GM12878 (cell line): ENCODE results near the gene PROSER2. TPM values are rescaled to one million over a fixed set of nuclear protein-coding genes. Genes with fewer than 3 reads are reported as not detected.

Source experiments
- ATAC-seq: fragments of 200-7000 bp; cut with Tn5 transposase; 3 replicates; pipeline ENCODE4 v1.9.1; 2020; ENCODE audit warnings: mild to moderate bottlenecking, moderate library complexity
- BruUV-seq: library from RNA; stranded (reverse); fragments of 400-500 nt; replicated peaks from 2 replicates; lab custom pipeline; 2021; lab: Mats Ljungman, UMichigan
- CTCF ChIA-PET: fragments of 300-600 bp; sonication (Branson Sonifier 250); formaldehyde crosslinking; extraction: SDS; loops from one replicate; lab custom pipeline; 2021; ENCODE audit warnings: inconsistent platforms; lab: Yijun Ruan, JAX
- POLR2A ChIA-PET: fragments of 350-600 bp; formaldehyde crosslinking; extraction: SDS; loops from one replicate; lab custom pipeline; 2021; ENCODE audit warnings: inconsistent platforms; lab: Charles Lee
- RAD21 ChIA-PET: fragments of 300-600 bp; sonication (Branson Sonifier 250); formaldehyde crosslinking; loops from one replicate; lab custom pipeline; 2023; ENCODE audit warnings: antibody characterized with exemption; ENCODE audit not compliant: unreplicated experiment; lab: Charles Lee
- SMC1A ChIA-PET: fragments of 300-600 bp; sonication (Branson Sonifier 250); formaldehyde crosslinking; loops from one replicate; lab custom pipeline; 2023; ENCODE audit not compliant: unreplicated experiment, uncharacterized antibody; lab: Charles Lee
- DNase-seq: peaks from one replicate; pipeline ENCODE4 v3.0.0-alpha.2; 2011; ENCODE audit warnings: low read depth, low spot score
- FAIRE-seq: peaks from 3 replicates; lab custom pipeline; 2011; peaks lifted over from hg19 to GRCh38; lab: Jason Lieb, UNC
- H2AFZ ChIP-seq: 2 replicates; pipeline ENCODE4 v1.6.0; 2011; ENCODE audit warnings: low read depth, low read length, control low read depth; ENCODE audit not compliant: control insufficient read depth
- H3K27ac ChIP-seq: 2 replicates; pipeline ENCODE4 v1.5.1; 2011; ENCODE audit warnings: control low read depth; ENCODE audit not compliant: control insufficient read depth, insufficient read depth
- H3K27me3 ChIP-seq, 2 experiments: replicated peaks in 1 of 2; 2 replicates each; pipeline versions ENCODE4 v1.6.0 to v1.6.1; 2011; ENCODE audit warnings: low read length in 1 of 2; ENCODE audit not compliant: control insufficient read depth in 2 of 2, insufficient read depth in 2 of 2
- H3K36me3 ChIP-seq, 2 experiments: 2 replicates each; pipeline ENCODE4 v1.5.1; 2011; ENCODE audit warnings: low read length in 1 of 2; ENCODE audit not compliant: control insufficient read depth in 2 of 2, insufficient read depth in 2 of 2
- H3K4me1 ChIP-seq: 2 replicates; pipeline ENCODE4 v1.6.1; 2011; ENCODE audit warnings: mild to moderate bottlenecking, low read length, moderate library complexity, mixed read lengths; ENCODE audit not compliant: control insufficient read depth, insufficient read depth
- H3K4me2 ChIP-seq: 2 replicates; pipeline ENCODE4 v1.6.0; 2011; ENCODE audit warnings: control low read depth; ENCODE audit not compliant: control insufficient read depth, insufficient read depth
- H3K4me3 ChIP-seq: fragments of 200-600 bp; sonication (generic); 2 replicates; pipeline ENCODE4 v1.5.1; 2016
- H3K79me2 ChIP-seq: 2 replicates; pipeline ENCODE4 v1.6.0; 2011; ENCODE audit warnings: low read length; ENCODE audit not compliant: control insufficient read depth, insufficient read depth
- H3K9ac ChIP-seq: 2 replicates; pipeline ENCODE4 v1.8.0; 2011; ENCODE audit warnings: low read length, control low read depth, mixed read lengths; ENCODE audit not compliant: control insufficient read depth, insufficient read depth
- H3K9me3 ChIP-seq: replicated peaks from 3 replicates; pipeline ENCODE4 v1.5.1; 2011; ENCODE audit warnings: mild to moderate bottlenecking, low read length; ENCODE audit not compliant: control insufficient read depth, insufficient read depth
- H4K20me1 ChIP-seq: 2 replicates; pipeline ENCODE4 v1.6.0; 2011; ENCODE audit not compliant: control insufficient read depth, insufficient read depth
- EGR1 ChIP-seq, 2 experiments: IDR thresholded peaks; 1 replicate in 1 of 2; 2 replicates in 1 of 2; pipeline ENCODE4 v1.6.1; 2011 to 2012; ENCODE audit warnings: low read depth in 2 of 2, low read length in 2 of 2, borderline replicate concordance in 1 of 2, mild to moderate bottlenecking in 1 of 2, moderate library complexity in 1 of 2
- NFYA ChIP-seq: IDR thresholded peaks from 2 replicates; pipeline ENCODE4 v1.6.1; 2011; ENCODE audit warnings: low read depth, mild to moderate bottlenecking, low read length, improper control_type of control experiment, borderline replicate concordance
- TCF3 ChIP-seq: IDR thresholded peaks from 2 replicates; pipeline ENCODE4 v1.6.1; 2012; ENCODE audit warnings: low read depth, mild to moderate bottlenecking, low read length, borderline replicate concordance; ENCODE audit not compliant: insufficient read depth
- WGBS: methylation state at CpG from one replicate; pipeline ENCODE4 v1.1.6; 2016; ENCODE audit warnings: low lambda C conversion rate; ENCODE audit not compliant: insufficient replicate concordance, insufficient coverage; ENCODE audit errors: missing lambda C conversion rate; 5-methylcytosine and 5-hydroxymethylcytosine counted together
- in situ Hi-C: fragments of 300-500 bp; cut with MboI; formaldehyde crosslinking; loops from 9 replicates; pipeline ENCODE4 v1.14.3; 2018; ENCODE audit warnings: mixed read lengths
- intact Hi-C: fragments of 100-400 bp; cut with micrococcal nuclease; formaldehyde crosslinking; loops from one replicate; pipeline ENCODE4 v1.14.2; 2022; ENCODE audit not compliant: unreplicated experiment
- polyA plus RNA-seq, 11 experiments: library from polyadenylated mRNA; depleted of rRNA in 4 of 11; unstranded in 6 of 11; stranded (reverse) in 5 of 11; fragments of >200 nt; fragmentation: Nextera tagmentation in 4 of 11; fragmentation: Illumina TruSeq in 1 of 11; extraction: Ambion mirVana in 4 of 11; extraction: Trizol in 1 of 11; gene quantifications; 1 replicate in 1 of 11; 2 replicates in 10 of 11; pipeline versions ENCODE4 v1.2.1 to v1.2.3, GENCODE V29; 2011 to 2016; ENCODE audit warnings: inconsistent platforms in 2 of 11, missing spikeins in 2 of 11, low read depth in 1 of 11
- total RNA-seq, 4 experiments: library from RNA; depleted of rRNA in 3 of 4; stranded (reverse); fragments of >200 nt in 3 of 4; fragmentation: Illumina TruSeq in 1 of 4; extraction: Trizol in 1 of 4; gene quantifications; 2 replicates each; pipeline versions ENCODE4 v1.2.1 to v1.2.3, GENCODE V29; 2013 to 2021
- TF ChIP-seq, protein P1 (sequence below): fragments of 450-650 bp; IDR thresholded peaks from 2 replicates; pipeline ENCODE4 v1.6.1; 2018; ENCODE audit warnings: mild to moderate bottlenecking, low read depth, moderate library complexity; ENCODE audit not compliant: partially characterized antibody
- TF ChIP-seq, protein P2 (sequence below): IDR thresholded peaks from 2 replicates; pipeline ENCODE4 v1.6.1; 2011; ENCODE audit warnings: borderline replicate concordance, low read depth, mild to moderate bottlenecking, moderate library complexity, low read length; ENCODE audit not compliant: insufficient read depth, poor library complexity, severe bottlenecking
- TF ChIP-seq, protein P3 (sequence below): fragments of 450-650 bp; formaldehyde crosslinking; IDR thresholded peaks from 2 replicates; pipeline ENCODE4 v1.5.0; 2022; ENCODE audit warnings: mild to moderate bottlenecking, missing genetic modification characterization

The PROSER2 gene
- total and polyA plus RNA-seq, 10 of the 15 experiments (the other 5 are each of a cell fraction or from before 2014, with no cell fraction given), result 0.04 to 0.25 (median 0.07) TPM; not detected in 6

DNA sequence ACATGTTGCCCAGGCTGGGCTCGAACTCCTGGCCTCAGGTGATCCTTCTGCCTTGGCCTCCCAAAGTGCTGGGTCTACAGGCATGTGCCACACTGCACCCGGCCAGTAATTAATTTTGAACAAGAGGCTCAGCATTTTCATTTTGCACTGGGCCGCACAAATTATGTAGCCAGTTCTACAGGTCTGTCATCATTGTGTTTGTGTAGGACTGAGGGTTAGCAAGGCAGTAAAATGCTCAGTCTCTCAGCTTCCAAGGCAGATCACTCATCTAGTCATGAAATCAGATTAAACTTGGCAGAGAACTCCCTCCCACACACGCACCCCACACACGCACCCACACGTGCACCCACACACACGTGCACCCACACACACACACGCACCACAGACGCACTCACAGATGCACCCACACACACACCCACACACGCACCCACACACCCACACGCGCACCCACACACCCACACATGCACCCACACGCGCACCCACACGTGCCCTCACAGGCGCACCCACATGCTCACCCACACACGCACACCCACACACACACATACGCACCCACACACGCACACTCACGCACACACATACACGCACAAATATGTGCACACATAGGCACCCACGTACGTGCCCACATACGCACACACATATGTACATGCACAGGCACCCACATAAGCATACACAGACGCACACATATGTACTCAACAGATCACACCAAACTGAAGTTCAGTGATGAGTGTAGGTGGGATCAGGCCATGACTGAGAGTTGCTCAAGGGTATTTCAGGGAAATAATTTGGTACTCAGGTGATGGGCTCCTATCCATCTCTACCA lies 27.8 kb upstream of the PROSER2 start:
- DNase-seq (no peak), ATAC-seq (no peak), FAIRE-seq (no peak)
- Histone ChIP-seq H3K27me3 (no peaks in the 10 kb centered on the region), H3K27ac (no peak overlapping the region), H3K36me3 (no peaks in the 10 kb centered on the region), H4K20me1 (no peaks in the 10 kb centered on the region), H2AFZ (no peak overlapping the region), H3K4me2 (no peak overlapping the region), H3K9me3 (no peaks in the 10 kb centered on the region), H3K4me3 (no peak overlapping the region), H3K9ac (no peak overlapping the region), H3K4me1 (no peaks in the 10 kb centered on the region), H3K79me2 (no peaks in the 10 kb centered on the region)
- ChIA-PET SMC1A (interaction anchor here (1.2 kb wide), 1 partner anchor 38 kb away, joined by 4 read pairs; no protein-coding TSS in a partner anchor), RAD21 (interaction anchor here (1.3 kb wide), 1 partner anchor 191 kb away, joined by 4 read pairs; no protein-coding TSS in a partner anchor), CTCF (interaction anchor here (3.8 to 3.9 kb wide), 2 partner anchors 12 to 191 kb away, joined by 25 to 27 read pairs; no protein-coding TSS in a partner anchor), POLR2A (interaction anchor here (0.6 kb wide), 1 partner anchor 85 kb away, joined by 4 read pairs; no protein-coding TSS in a partner anchor)
- BruUV-seq, result no TSS peak
- 72% methylated on average over 23 of the region's 25 CpGs for WGBS
- TF ChIP-seq, protein P1, sequence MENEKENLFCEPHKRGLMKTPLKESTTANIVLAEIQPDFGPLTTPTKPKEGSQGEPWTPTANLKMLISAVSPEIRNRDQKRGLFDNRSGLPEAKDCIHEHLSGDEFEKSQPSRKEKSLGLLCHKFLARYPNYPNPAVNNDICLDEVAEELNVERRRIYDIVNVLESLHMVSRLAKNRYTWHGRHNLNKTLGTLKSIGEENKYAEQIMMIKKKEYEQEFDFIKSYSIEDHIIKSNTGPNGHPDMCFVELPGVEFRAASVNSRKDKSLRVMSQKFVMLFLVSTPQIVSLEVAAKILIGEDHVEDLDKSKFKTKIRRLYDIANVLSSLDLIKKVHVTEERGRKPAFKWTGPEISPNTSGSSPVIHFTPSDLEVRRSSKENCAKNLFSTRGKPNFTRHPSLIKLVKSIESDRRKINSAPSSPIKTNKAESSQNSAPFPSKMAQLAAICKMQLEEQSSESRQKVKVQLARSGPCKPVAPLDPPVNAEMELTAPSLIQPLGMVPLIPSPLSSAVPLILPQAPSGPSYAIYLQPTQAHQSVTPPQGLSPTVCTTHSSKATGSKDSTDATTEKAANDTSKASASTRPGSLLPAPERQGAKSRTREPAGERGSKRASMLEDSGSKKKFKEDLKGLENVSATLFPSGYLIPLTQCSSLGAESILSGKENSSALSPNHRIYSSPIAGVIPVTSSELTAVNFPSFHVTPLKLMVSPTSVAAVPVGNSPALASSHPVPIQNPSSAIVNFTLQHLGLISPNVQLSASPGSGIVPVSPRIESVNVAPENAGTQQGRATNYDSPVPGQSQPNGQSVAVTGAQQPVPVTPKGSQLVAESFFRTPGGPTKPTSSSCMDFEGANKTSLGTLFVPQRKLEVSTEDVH, result no peak
- TF ChIP-seq, protein P2, sequence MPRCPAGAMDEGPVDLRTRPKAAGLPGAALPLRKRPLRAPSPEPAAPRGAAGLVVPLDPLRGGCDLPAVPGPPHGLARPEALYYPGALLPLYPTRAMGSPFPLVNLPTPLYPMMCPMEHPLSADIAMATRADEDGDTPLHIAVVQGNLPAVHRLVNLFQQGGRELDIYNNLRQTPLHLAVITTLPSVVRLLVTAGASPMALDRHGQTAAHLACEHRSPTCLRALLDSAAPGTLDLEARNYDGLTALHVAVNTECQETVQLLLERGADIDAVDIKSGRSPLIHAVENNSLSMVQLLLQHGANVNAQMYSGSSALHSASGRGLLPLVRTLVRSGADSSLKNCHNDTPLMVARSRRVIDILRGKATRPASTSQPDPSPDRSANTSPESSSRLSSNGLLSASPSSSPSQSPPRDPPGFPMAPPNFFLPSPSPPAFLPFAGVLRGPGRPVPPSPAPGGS, result peak; percentile 70
- TF ChIP-seq NFYA (no peak), TCF3 (0 out of 2 replicates have a peak, but pooled peaks have one; percentile 33), EGR1 (IDR thresholded peaks at IDR 0.05; ENCODE audit: borderline replicate concordance in 1 of 2, low read depth in 2 of 2, low read length in 2 of 2) (peak; percentile 13 to 58; a peak in 2 of 3 replicates)
- TF ChIP-seq, protein P3, sequence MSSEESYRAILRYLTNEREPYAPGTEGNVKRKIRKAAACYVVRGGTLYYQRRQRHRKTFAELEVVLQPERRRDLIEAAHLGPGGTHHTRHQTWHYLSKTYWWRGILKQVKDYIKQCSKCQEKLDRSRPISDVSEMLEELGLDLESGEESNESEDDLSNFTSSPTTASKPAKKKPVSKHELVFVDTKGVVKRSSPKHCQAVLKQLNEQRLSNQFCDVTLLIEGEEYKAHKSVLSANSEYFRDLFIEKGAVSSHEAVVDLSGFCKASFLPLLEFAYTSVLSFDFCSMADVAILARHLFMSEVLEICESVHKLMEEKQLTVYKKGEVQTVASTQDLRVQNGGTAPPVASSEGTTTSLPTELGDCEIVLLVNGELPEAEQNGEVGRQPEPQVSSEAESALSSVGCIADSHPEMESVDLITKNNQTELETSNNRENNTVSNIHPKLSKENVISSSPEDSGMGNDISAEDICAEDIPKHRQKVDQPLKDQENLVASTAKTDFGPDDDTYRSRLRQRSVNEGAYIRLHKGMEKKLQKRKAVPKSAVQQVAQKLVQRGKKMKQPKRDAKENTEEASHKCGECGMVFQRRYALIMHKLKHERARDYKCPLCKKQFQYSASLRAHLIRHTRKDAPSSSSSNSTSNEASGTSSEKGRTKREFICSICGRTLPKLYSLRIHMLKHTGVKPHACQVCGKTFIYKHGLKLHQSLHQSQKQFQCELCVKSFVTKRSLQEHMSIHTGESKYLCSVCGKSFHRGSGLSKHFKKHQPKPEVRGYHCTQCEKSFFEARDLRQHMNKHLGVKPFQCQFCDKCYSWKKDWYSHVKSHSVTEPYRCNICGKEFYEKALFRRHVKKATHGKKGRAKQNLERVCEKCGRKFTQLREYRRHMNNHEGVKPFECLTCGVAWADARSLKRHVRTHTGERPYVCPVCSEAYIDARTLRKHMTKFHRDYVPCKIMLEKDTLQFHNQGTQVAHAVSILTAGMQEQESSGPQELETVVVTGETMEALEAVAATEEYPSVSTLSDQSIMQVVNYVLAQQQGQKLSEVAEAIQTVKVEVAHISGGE (CRISPR knock-in tag), result no peak
- in situ Hi-C loops, result loop anchor here (5.0 kb wide), 1 partner anchor 187 kb away; no protein-coding TSS in a partner anchor
- intact Hi-C loops, result no loop called here
